ENCODE results near the gene ECHDC1.

ECHDC1 gene

GRCh38 chr6:127279815-127280214, 63.6 kb downstream of the ECHDC1 start:
- no peak for DNase-seq

- DNase-seq: no peak
These were observed 65.2 kb downstream of the ECHDC1 start for GRCh38 chr6:127277878-127278843.

GRCh38 chr6:127276331-127276730, 67.1 kb downstream of the ECHDC1 start:
- no peak for DNase-seq

- DNase-seq: no peak
These were observed 69.9 kb downstream of the ECHDC1 start for GRCh38 chr6:127273499-127273898.

- no peak for DNase-seq
These were observed 70.8 kb downstream of the ECHDC1 start for GRCh38 chr6:127272576-127272975.

GRCh38 chr6:127267646-127268625, 75.5 kb downstream of the ECHDC1 start:
- no peak for DNase-seq

GRCh38 chr6:127266892-127267645, 76.3 kb downstream of the ECHDC1 start:
- no peak for DNase-seq

GRCh38 chr6:127266178-127266891, 77.1 kb downstream of the ECHDC1 start, which contains the start of gene RNF146:
Gene RNF146 (plus strand): TSS chr6:127266864. CDS start chr6:127280339, 13,475 bp downstream.
- peak; percentile 47 for DNase-seq

- DNase-seq: no peak
These were observed 79.9 kb downstream of the ECHDC1 start for GRCh38 chr6:127263481-127263880.

- no peak for DNase-seq
These were observed 80.5 kb downstream of the ECHDC1 start for GRCh38 chr6:127262896-127263295.

GRCh38 chr6:127255286-127255685, 88.1 kb downstream of the ECHDC1 start:
- DNase-seq: no peak

- DNase-seq: no peak
These were observed 93.8 kb downstream of the ECHDC1 start for GRCh38 chr6:127249621-127250020.

- no peak for DNase-seq
These were observed 96.0 kb downstream of the ECHDC1 start for GRCh38 chr6:127247114-127248096.

- DNase-seq: no peak
These were observed 99.9 kb downstream of the ECHDC1 start for GRCh38 chr6:127243501-127243900.

Data from NCI-H1694 (cell line).